GM19438 (cell line): Measurements from ENCODE around the gene SCAPER.
"Not testable (repeated sequence)": the region's sequence is repeated elsewhere in the genome, so short reads cannot be mapped to it uniquely, and the experiment has no call there.

ENCODE experiments used
- ATAC-seq: cut with Tn5 transposase; IDR thresholded peaks from one replicate; pipeline ENCODE4 v1.9.1; 2021; ENCODE audit warnings: low read depth; ENCODE audit not compliant: unreplicated experiment

The SCAPER gene

GRCh38 chr15:76333309-76333708 is 571.8 kb downstream of the SCAPER start:
- no peak for ATAC-seq

GRCh38 chr15:76332796-76333195 is 572.3 kb downstream of the SCAPER start:
- no peak for ATAC-seq

GRCh38 chr15:76330080-76330680 is 575.0 kb downstream of the SCAPER start:
- ATAC-seq: no peak

- no peak for ATAC-seq
These were observed 576.2 kb downstream of the SCAPER start for GRCh38 chr15:76328958-76329357.

GRCh38 chr15:76328106-76328696 is 576.9 kb downstream of the SCAPER start:
- no peak for ATAC-seq

GRCh38 chr15:76327191-76328105 is 577.7 kb downstream of the SCAPER start:
- ATAC-seq: no peak

- no peak for ATAC-seq
These were observed 579.4 kb downstream of the SCAPER start for GRCh38 chr15:76325704-76326103.

GRCh38 chr15:76324066-76324465 is 581.1 kb downstream of the SCAPER start:
- no peak for ATAC-seq

- ATAC-seq: no peak
These were observed 583.5 kb downstream of the SCAPER start for GRCh38 chr15:76321602-76322001.

GRCh38 chr15:76321171-76321570 is 584.0 kb downstream of the SCAPER start:
- no peak for ATAC-seq

GRCh38 chr15:76320012-76320411 is 585.1 kb downstream of the SCAPER start:
- ATAC-seq: no peak

- ATAC-seq: no peak
These were observed 591.4 kb downstream of the SCAPER start for GRCh38 chr15:76313731-76314130.

GRCh38 chr15:76313175-76313567 is 592.0 kb downstream of the SCAPER start:
- ATAC-seq: not testable (repeated sequence)

- no peak for ATAC-seq
These were observed 592.5 kb downstream of the SCAPER start for GRCh38 chr15:76312540-76313174.

GRCh38 chr15:76311100-76311953 is 593.8 kb downstream of the SCAPER start, which contains the start of gene ETFA:
Gene ETFA, minus strand, starts transcription at chr15:76311469. Its CDS starts 81 bp downstream, at chr15:76311388.
- ATAC-seq: peak; percentile 94

GRCh38 chr15:76310475-76311099 is 594.6 kb downstream of the SCAPER start:
- peak; percentile 11 for ATAC-seq

- no peak for ATAC-seq
These were observed 595.4 kb downstream of the SCAPER start for GRCh38 chr15:76309601-76310330.

- no peak for ATAC-seq
These were observed 601.2 kb downstream of the SCAPER start for GRCh38 chr15:76303909-76304308.

- ATAC-seq: no peak
These were observed 605.4 kb downstream of the SCAPER start for GRCh38 chr15:76299786-76300185.
